Measurements from ENCODE around the gene ATP8A2.

GRCh38 chr13:25574437-25575411 lies 202.9 kb downstream of the ATP8A2 start:
- TF ChIP-seq CTCF (IDR thresholded peaks at IDR 0.05) (peak; percentile 68 to 75 (median 74)), POLR2A (IDR thresholded peaks at IDR 0.05) (no peak)

All from transverse colon (tissue), 3 donors.